Activated CD8-positive, alpha-beta T cell treated with anti-CD3 and anti-CD28 coated beads, Interleukin-2, amount 10 ng/mL, durations not matched to agents 7 days and 5 days (primary cell): Measurements from ENCODE around the gene HOXA6. TPM values are rescaled to one million over a fixed set of nuclear protein-coding genes. Genes with fewer than 3 reads are reported as not detected.
A peak's percentile ranks its signal among the peaks of the same experiment; 100 is the strongest.

Source experiments
- ATAC-seq: fragments of 150-1000 bp; cut with Tn5 transposase; one replicate; pipeline ENCODE4 v1.10.0; 2021; ENCODE audit warnings: moderate library complexity
- CTCF ChIA-PET: fragments of 350-600 bp; sonication (Branson Sonifier 250); formaldehyde crosslinking; loops from one replicate; lab custom pipeline; 2021; ENCODE audit warnings: antibody characterized with exemption; lab: Charles Lee
- POLR2A ChIA-PET: fragments of 350-600 bp; sonication (Branson Sonifier 250); formaldehyde crosslinking; loops from one replicate; lab custom pipeline; 2021; ENCODE audit warnings: antibody characterized with exemption; lab: Charles Lee
- DNase-seq: peaks from one replicate; pipeline ENCODE4 v3.0.0-alpha.2; 2020
- H3K27ac Mint-ChIP-seq: one replicate; pipeline ENCODE4 v1.8.0; 2021; ENCODE audit warnings: mild to moderate bottlenecking, mixed read lengths
- H3K27me3 Mint-ChIP-seq: one replicate; pipeline ENCODE4 v1.8.0; 2021; ENCODE audit warnings: low read depth, mixed read lengths
- H3K36me3 Mint-ChIP-seq: one replicate; pipeline ENCODE4 v1.8.0; 2021; ENCODE audit warnings: low read depth, mixed read lengths
- H3K4me1 Mint-ChIP-seq: one replicate; pipeline ENCODE4 v1.8.0; 2021; ENCODE audit warnings: low read depth, mixed read lengths
- H3K4me3 Mint-ChIP-seq: one replicate; pipeline ENCODE4 v1.8.0; 2021; ENCODE audit warnings: mild to moderate bottlenecking, mixed read lengths
- H3K9me3 Mint-ChIP-seq: one replicate; pipeline ENCODE4 v1.8.0; 2022; ENCODE audit warnings: mixed read lengths; ENCODE audit not compliant: insufficient read depth
- total RNA-seq, 2 experiments: library from RNA; stranded (reverse); gene quantifications; one replicate each; pipeline ENCODE4 v1.2.3, GENCODE V29; 2021

Gene HOXA6
- total RNA-seq, 2 experiments from 2014 or later = not detected

GRCh38 chr7:27170426-27171324, 23.1 kb upstream of the HOXA6 start:
- H3K4me3 Mint-ChIP-seq = no peak overlapping the region
- H3K9me3 Mint-ChIP-seq = no peaks in the 10 kb centered on the region
- ChIA-PET POLR2A (no interaction called here), CTCF (interaction anchor here (1.3 to 1.5 kb wide), 2 partner anchors 9 to 25 kb away, joined by 5 to 6 read pairs; no protein-coding TSS in a partner anchor)
- DNase-seq (no peak), ATAC-seq (no peak)
- peaks cover 9% of the 10 kb centered on the region for H3K36me3 Mint-ChIP-seq
- H3K4me1 Mint-ChIP-seq = peaks cover 16% of the 10 kb centered on the region
- no peak overlapping the region for H3K27ac Mint-ChIP-seq
- H3K27me3 Mint-ChIP-seq = peaks cover 70% of the 10 kb centered on the region

GRCh38 chr7:27169658-27170425, 22.3 kb upstream of the HOXA6 start:
- DNase-seq = no peak
- Mint-ChIP-seq H3K4me3 (no peak overlapping the region), H3K36me3 (peaks cover 9% of the 10 kb centered on the region), H3K27ac (no peak overlapping the region), H3K9me3 (no peaks in the 10 kb centered on the region), H3K27me3 (peaks cover 67% of the 10 kb centered on the region), H3K4me1 (peaks cover 16% of the 10 kb centered on the region)
- CTCF ChIA-PET = interaction anchor here (1.5 kb wide), 1 partner anchor 10 kb away, joined by 6 read pairs; no protein-coding TSS in a partner anchor
- ATAC-seq = no peak
- POLR2A ChIA-PET = no interaction called here

- Mint-ChIP-seq H3K36me3 (peaks cover 11% of the 10 kb centered on the region), H3K4me3 (no peak overlapping the region), H3K27ac (peak overlapping the region; percentile 32), H3K4me1 (peaks cover 16% of the 10 kb centered on the region), H3K9me3 (no peaks in the 10 kb centered on the region), H3K27me3 (peaks cover 77% of the 10 kb centered on the region)
- ChIA-PET CTCF (interaction anchor here (0.7 to 1.7 kb wide), 3 partner anchors 11 to 27 kb away, joined by 3 to 6 read pairs (median 3); no protein-coding TSS in a partner anchor), POLR2A (no interaction called here)
- ATAC-seq = no peak
- no peak for DNase-seq
Observed at GRCh38 chr7:27168265-27168947, 20.8 kb upstream of the HOXA6 start.

- CTCF ChIA-PET = interaction anchor here (1.5 to 1.7 kb wide), 2 partner anchors 12 to 17 kb away, joined by 3 to 6 read pairs; no protein-coding TSS in a partner anchor
- DNase-seq (no peak), ATAC-seq (no peak)
- POLR2A ChIA-PET = no interaction called here
- Mint-ChIP-seq H3K4me3 (no peak overlapping the region), H3K27ac (no peak overlapping the region), H3K9me3 (no peaks in the 10 kb centered on the region), H3K4me1 (peaks cover 16% of the 10 kb centered on the region), H3K27me3 (peaks cover 81% of the 10 kb centered on the region), H3K36me3 (peaks cover 11% of the 10 kb centered on the region)
Observed at GRCh38 chr7:27167916-27168264, 20.3 kb upstream of the HOXA6 start.

GRCh38 chr7:27166531-27167505, 19.2 kb upstream of the HOXA6 start:
- ChIA-PET POLR2A (no interaction called here), CTCF (interaction anchor here (0.9 to 1.7 kb wide), 4 partner anchors 13 to 29 kb away, joined by 3 to 6 read pairs (median 3); no protein-coding TSS in a partner anchor)
- H3K4me3 Mint-ChIP-seq = peak overlapping the region; percentile 51
- H3K27ac Mint-ChIP-seq = peak overlapping the region; percentile 69
- H3K27me3 Mint-ChIP-seq = peaks cover 81% of the 10 kb centered on the region
- H3K9me3 Mint-ChIP-seq = no peaks in the 10 kb centered on the region
- no peak for DNase-seq
- peaks cover 9% of the 10 kb centered on the region for H3K36me3 Mint-ChIP-seq
- peaks cover 10% of the 10 kb centered on the region for H3K4me1 Mint-ChIP-seq
- ATAC-seq = no peak

GRCh38 chr7:27165996-27166530, 18.5 kb upstream of the HOXA6 start:
- CTCF ChIA-PET = interaction anchor here (0.9 to 1.1 kb wide), 3 partner anchors 14 to 30 kb away, joined by 3 read pairs; no protein-coding TSS in a partner anchor
- Mint-ChIP-seq H3K4me1 (peaks cover 9% of the 10 kb centered on the region), H3K27ac (no peak overlapping the region), H3K4me3 (peak overlapping the region; percentile 51), H3K36me3 (peaks cover 8% of the 10 kb centered on the region), H3K9me3 (no peaks in the 10 kb centered on the region), H3K27me3 (peaks cover 75% of the 10 kb centered on the region)
- DNase-seq (no peak), ATAC-seq (no peak)
- POLR2A ChIA-PET = no interaction called here

GRCh38 chr7:27165089-27165995, 17.8 kb upstream of the HOXA6 start, which contains the start of gene HOXA9:
TSS of gene HOXA9 (minus strand) at chr7:27165537. CDS start at chr7:27165457, 80 bp downstream.
- peaks cover 11% of the 10 kb centered on the region for H3K4me1 Mint-ChIP-seq
- peak within 1 kb of the TSS; percentile 51 for H3K4me3 Mint-ChIP-seq
- H3K27ac Mint-ChIP-seq = peak within 1 kb of the TSS; percentile 84
- H3K9me3 Mint-ChIP-seq = no peaks in the 10 kb centered on the region
- ATAC-seq = no peak
- ChIA-PET POLR2A (no interaction called here), CTCF (interaction anchor here (0.9 to 1.1 kb wide), 2 partner anchors 15 to 31 kb away, joined by 3 read pairs; no protein-coding TSS in a partner anchor)
- peaks cover 8% of the 10 kb centered on the region for H3K36me3 Mint-ChIP-seq
- no peak for DNase-seq
- H3K27me3 Mint-ChIP-seq = peaks cover 72% of the 10 kb centered on the region

- peak overlapping the region; percentile 15 for H3K4me3 Mint-ChIP-seq
- POLR2A ChIA-PET = no interaction called here
Observed at GRCh38 chr7:27164367-27165088, 17.0 kb upstream of the HOXA6 start.

GRCh38 chr7:27164045-27164366, 16.4 kb upstream of the HOXA6 start:
- Mint-ChIP-seq H3K27ac (peak overlapping the region; percentile 39), H3K4me1 (peaks cover 13% of the 10 kb centered on the region), H3K27me3 (peaks cover 74% of the 10 kb centered on the region), H3K36me3 (peaks cover 8% of the 10 kb centered on the region), H3K9me3 (no peaks in the 10 kb centered on the region), H3K4me3 (no peak overlapping the region)
- no peak for ATAC-seq
- ChIA-PET POLR2A (no interaction called here), CTCF (interaction anchor here (1.8 to 4.7 kb wide), 3 partner anchors 32 to 483 kb away, joined by 4 to 85 read pairs (median 9); no protein-coding TSS in a partner anchor)
- no peak for DNase-seq

More at GRCh38 chr7:27164367-27165088, 17.0 kb upstream of the HOXA6 start:
- Mint-ChIP-seq H3K27me3 (peaks cover 74% of the 10 kb centered on the region), H3K36me3 (peaks cover 8% of the 10 kb centered on the region), H3K4me1 (peaks cover 13% of the 10 kb centered on the region), H3K9me3 (no peaks in the 10 kb centered on the region), H3K27ac (peak overlapping the region; percentile 49)
- CTCF ChIA-PET = interaction anchor here (4.7 kb wide), 1 partner anchor 483 kb away, joined by 85 read pairs; no protein-coding TSS in a partner anchor
- DNase-seq (no peak), ATAC-seq (no peak)
